H9 (cell line): ENCODE results near the gene ACSF3. TPM values are rescaled to one million over a fixed set of nuclear protein-coding genes. Genes with fewer than 3 reads are reported as not detected.

Experiments
- DNase-seq: peaks from one replicate; pipeline ENCODE4 v3.0.0-alpha.2; 2017
- H2AFZ ChIP-seq: one replicate; pipeline ENCODE4 v1.6.1; 2013; ENCODE audit warnings: mild to moderate bottlenecking, low read length, control low read depth, moderate library complexity
- H2AK5ac ChIP-seq: 2 replicates; pipeline ENCODE4 v1.6.1; 2013; ENCODE audit warnings: low read length, control low read depth, mixed read lengths; ENCODE audit not compliant: insufficient read length
- H2BK120ac ChIP-seq: one replicate; pipeline ENCODE4 v1.6.1; 2013; ENCODE audit warnings: low read depth, mild to moderate bottlenecking, low read length, control low read depth, inconsistent platforms; ENCODE audit not compliant: poor library complexity, severe bottlenecking
- H2BK12ac ChIP-seq: 2 replicates; pipeline ENCODE4 v1.6.1; 2013; ENCODE audit warnings: low read length, control low read depth, mixed read lengths, low read depth; ENCODE audit not compliant: insufficient read length
- H2BK15ac ChIP-seq: 2 replicates; pipeline ENCODE4 v1.6.1; 2013; ENCODE audit warnings: low read depth, low read length, control low read depth
- H2BK20ac ChIP-seq: one replicate; pipeline ENCODE4 v1.6.1; 2013; ENCODE audit warnings: low read depth, mild to moderate bottlenecking, low read length, control low read depth, inconsistent platforms; ENCODE audit not compliant: poor library complexity, severe bottlenecking
- H2BK5ac ChIP-seq: 2 replicates; pipeline ENCODE4 v1.6.1; 2013; ENCODE audit warnings: low read length, control low read depth, mixed read lengths; ENCODE audit not compliant: insufficient read length
- H3K14ac ChIP-seq: 2 replicates; pipeline ENCODE4 v1.6.1; 2013; ENCODE audit warnings: low read length, control low read depth; ENCODE audit not compliant: insufficient read depth
- H3K18ac ChIP-seq: 2 replicates; pipeline ENCODE4 v1.6.1; 2013; ENCODE audit warnings: low read depth, mild to moderate bottlenecking, mixed read lengths, low read length, control low read depth; ENCODE audit not compliant: insufficient read length
- H3K23ac ChIP-seq: 2 replicates; pipeline ENCODE4 v1.6.1; 2013; ENCODE audit warnings: low read length, control low read depth, mixed read lengths, low read depth; ENCODE audit not compliant: insufficient read length
- H3K23me2 ChIP-seq: 2 replicates; pipeline ENCODE4 v1.6.1; 2013; ENCODE audit warnings: low read depth, mild to moderate bottlenecking, mixed read lengths, low read length, control low read depth; ENCODE audit not compliant: insufficient read length, poor library complexity, severe bottlenecking
- H3K27ac ChIP-seq: 2 replicates; pipeline ENCODE4 v1.5.1; 2013; ENCODE audit warnings: low read length, control low read depth, mixed read lengths, low read depth; ENCODE audit not compliant: insufficient read length
- H3K27me3 ChIP-seq: 2 replicates; pipeline ENCODE4 v1.6.1; 2013; ENCODE audit warnings: low read length, control low read depth, inconsistent platforms; ENCODE audit not compliant: insufficient read depth
- H3K4ac ChIP-seq: 2 replicates; pipeline ENCODE4 v1.6.1; 2013; ENCODE audit warnings: low read depth, mild to moderate bottlenecking, control low read depth, inconsistent platforms, low read length, moderate library complexity
- H3K4me1 ChIP-seq: 2 replicates; pipeline ENCODE4 v1.6.1; 2013; ENCODE audit warnings: low read length, control low read depth, inconsistent platforms; ENCODE audit not compliant: insufficient read depth
- H3K4me2 ChIP-seq: 2 replicates; pipeline ENCODE4 v1.6.1; 2013; ENCODE audit warnings: low read length, control low read depth, mixed read lengths; ENCODE audit not compliant: insufficient read length, insufficient read depth
- H3K56ac ChIP-seq: 2 replicates; pipeline ENCODE4 v1.6.1; 2013; ENCODE audit warnings: low read depth, mild to moderate bottlenecking, mixed read lengths, low read length, control low read depth; ENCODE audit not compliant: insufficient read length
- H3K79me1 ChIP-seq: 2 replicates; pipeline ENCODE4 v1.6.1; 2013; ENCODE audit warnings: low read depth, mild to moderate bottlenecking, moderate library complexity, low read length, control low read depth, inconsistent platforms; ENCODE audit not compliant: insufficient read depth, poor library complexity, severe bottlenecking
- H3K79me2 ChIP-seq: 2 replicates; pipeline ENCODE4 v1.6.1; 2013; ENCODE audit warnings: low read length, control low read depth, inconsistent platforms; ENCODE audit not compliant: insufficient read depth
- H3K9ac ChIP-seq: 2 replicates; pipeline ENCODE4 v1.6.1; 2013; ENCODE audit warnings: low read length, control low read depth, mixed read lengths; ENCODE audit not compliant: insufficient read length; ENCODE audit errors: extremely low read depth
- H3K9me3 ChIP-seq: one replicate; pipeline ENCODE4 v1.6.1; 2013; ENCODE audit warnings: low read depth, low read length, inconsistent platforms; ENCODE audit not compliant: control insufficient read depth
- H3T11ph ChIP-seq: one replicate; pipeline ENCODE4 v1.6.1; 2013; ENCODE audit warnings: mild to moderate bottlenecking, low read length, control low read depth, inconsistent platforms
- H4K20me1 ChIP-seq: one replicate; pipeline ENCODE4 v1.6.1; 2013; ENCODE audit not compliant: control insufficient read depth, insufficient read length, insufficient read depth
- H4K5ac ChIP-seq: 2 replicates; pipeline ENCODE4 v1.6.1; 2013; ENCODE audit warnings: low read depth, mild to moderate bottlenecking, mixed read lengths, low read length, control low read depth; ENCODE audit not compliant: insufficient read length
- H4K8ac ChIP-seq: replicated peaks from 2 replicates; pipeline ENCODE4 v1.6.1; 2013; ENCODE audit warnings: low read length, control low read depth, mixed read lengths, low read depth; ENCODE audit not compliant: insufficient read length
- H4K91ac ChIP-seq: 2 replicates; pipeline ENCODE4 v1.6.1; 2013; ENCODE audit warnings: low read depth, mild to moderate bottlenecking, moderate library complexity, mixed read lengths, low read length, control low read depth; ENCODE audit not compliant: insufficient read length
- H3K27ac Mint-ChIP-seq, 3 experiments: 2 replicates in 2 of 3; 3 replicates in 1 of 3; pipeline ENCODE4 v1.8.0; 2020 to 2021; ENCODE audit warnings: mixed read lengths in 3 of 3, mild to moderate bottlenecking in 1 of 3, moderate library complexity in 1 of 3
- H3K27me3 Mint-ChIP-seq: 2 replicates; pipeline ENCODE4 v1.8.0; 2021; ENCODE audit warnings: low read depth, mild to moderate bottlenecking, moderate library complexity, mixed read lengths
- H3K36me3 Mint-ChIP-seq, 3 experiments: 2 replicates in 2 of 3; 3 replicates in 1 of 3; pipeline ENCODE4 v1.8.0; 2020 to 2021; ENCODE audit warnings: low read depth in 3 of 3, mixed read lengths in 3 of 3; ENCODE audit not compliant: insufficient read depth in 1 of 3
- H3K4me1 Mint-ChIP-seq, 2 experiments: 2 replicates each; pipeline ENCODE4 v1.8.0; 2020; ENCODE audit warnings: mixed read lengths in 2 of 2
- H3K4me3 Mint-ChIP-seq, 2 experiments: 2 replicates in 1 of 2; 3 replicates in 1 of 2; pipeline ENCODE4 v1.8.0; 2020 to 2021; ENCODE audit warnings: mild to moderate bottlenecking in 2 of 2, mixed read lengths in 2 of 2, moderate library complexity in 1 of 2
- H3K9me3 Mint-ChIP-seq, 2 experiments: 2 replicates in 1 of 2; 3 replicates in 1 of 2; pipeline ENCODE4 v1.8.0; 2020; ENCODE audit warnings: mild to moderate bottlenecking in 2 of 2, mixed read lengths in 2 of 2, moderate library complexity in 1 of 2
- CTCF ChIP-seq: fragments of 200-600 bp; sonication (generic); conservative IDR thresholded peaks from 3 replicates; pipeline ENCODE4 v1.8.0; 2021; ENCODE audit warnings: antibody characterized with exemption, mild to moderate bottlenecking
- WGBS: extraction: QIAGEN DNeasy Blood & Tissue Kit; methylation state at CpG from one replicate; pipeline ENCODE4 v1.1.7; 2013; ENCODE audit warnings: missing lambda C conversion rate, low lambda C conversion rate, mixed read lengths; ENCODE audit not compliant: insufficient read length; ENCODE audit errors: extremely low coverage; 5-methylcytosine and 5-hydroxymethylcytosine counted together
- total RNA-seq: library from RNA; stranded (reverse); gene quantifications from 2 replicates; pipeline ENCODE4 v1.2.1, GENCODE V29; 2021

The ACSF3 gene
- total RNA-seq, 1 experiment from 2014 or later = 31.3 TPM

GRCh38 chr16:89072548-89073130 lies 21.0 kb upstream of the ACSF3 start:
- no CpG with 5 or more reads among the region's 22 CpGs for WGBS
- Histone ChIP-seq H3K9ac (no peak overlapping the region), H3T11ph (no peak overlapping the region), H2BK15ac (no peak overlapping the region), H3K14ac (no peak overlapping the region; the same call in 1 of the 2 replicates), H3K27ac (no peak overlapping the region), H3K56ac (no peak overlapping the region), H2AK5ac (no peak overlapping the region), H3K23ac (no peak overlapping the region), H2BK20ac (no peak overlapping the region), H3K9me3 (peaks cover 9% of the 10 kb centered on the region), H3K18ac (no peak overlapping the region), H4K20me1 (no peaks in the 10 kb centered on the region), H2BK12ac (no peak overlapping the region), H3K4me1 (no peaks in the 10 kb centered on the region), H4K5ac (no peak overlapping the region), H3K79me2 (no peaks in the 10 kb centered on the region), H3K79me1 (no peaks in the 10 kb centered on the region), H2BK5ac (no peak overlapping the region), H3K4ac (no peak overlapping the region), H2AFZ (no peak overlapping the region), H4K8ac (no peak overlapping the region), H2BK120ac (no peak overlapping the region), H3K27me3 (no peaks in the 10 kb centered on the region), H3K23me2 (no peaks in the 10 kb centered on the region), H4K91ac (no peak overlapping the region), H3K4me2 (no peak overlapping the region)
- H3K27ac Mint-ChIP-seq = 0 out of 7 replicates have a peak overlapping the region, but pooled peaks of 1 of the 3 experiments have one; percentile 22
- H3K4me3 Mint-ChIP-seq = no peak overlapping the region
- H3K27me3 Mint-ChIP-seq = peaks cover 5% of the 10 kb centered on the region
- H3K4me1 Mint-ChIP-seq = no peaks in the 10 kb centered on the region
- TF ChIP-seq CTCF = no peak
- peaks cover 31 to 32% of the 10 kb centered on the region in 2 experiments for H3K9me3 Mint-ChIP-seq
- peaks cover 0 to 4% (median 0%) of the 10 kb centered on the region in 3 experiments; a peak in 3 of 7 replicates for H3K36me3 Mint-ChIP-seq
- no peak for DNase-seq
